Measurements from ENCODE around the gene ATP4A. TPM values are rescaled to one million over a fixed set of nuclear protein-coding genes. Genes with fewer than 3 reads are reported as not detected.

Gene ATP4A
- total and polyA plus RNA-seq, 8 donors, result not detected

GRCh38 chr19:35585848-35586247 is 22.4 kb upstream of the ATP4A start, which contains the start of gene PMIS2:
Gene PMIS2 (plus strand): TSS chr19:35586173. CDS start chr19:35586260, 87 bp downstream.
- H3K4me1 ChIP-seq, result no peaks in the 10 kb centered on the region
- intact Hi-C loops (cut with DNase I), result no loop called here
- no peaks in the 10 kb centered on the region for H3K36me3 ChIP-seq
- no peak for TF ChIP-seq CTCF (IDR thresholded peaks at IDR 0.05)
- H3K27me3 ChIP-seq, result peaks cover 0 to 30% of the 10 kb centered on the region in 2 donors
- DNase-seq (no peak), ATAC-seq (no peak)
- H3K4me3 ChIP-seq, result no peak within 1 kb of the TSS
- no peaks in the 10 kb centered on the region for H3K9me3 ChIP-seq
- H3K27ac ChIP-seq, result no peak within 1 kb of the TSS

DNA sequence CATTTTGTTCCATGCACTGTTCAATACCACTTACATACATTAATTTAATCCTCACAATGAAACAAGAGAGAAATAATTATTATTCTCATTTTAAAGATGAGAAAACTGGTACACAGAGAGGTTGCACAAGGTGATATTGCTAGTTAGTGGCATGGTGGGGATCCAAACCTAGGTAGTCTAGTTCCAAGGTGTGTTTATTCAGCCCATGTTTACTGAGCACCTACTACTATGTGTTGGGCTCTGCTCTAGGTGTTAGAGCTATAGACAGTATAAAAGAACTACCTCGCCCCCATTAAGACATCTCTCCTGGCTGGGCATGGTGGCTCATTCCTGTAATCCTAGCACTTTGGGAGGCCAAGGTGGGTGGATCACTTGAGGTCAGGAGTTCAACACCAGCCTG is 19.3 kb upstream of the ATP4A start:
- no peak for DNase-seq
- Histone ChIP-seq H3K27ac (no peak overlapping the region), H3K4me1 (no peaks in the 10 kb centered on the region), H3K27me3 (peaks cover 0 to 30% of the 10 kb centered on the region in 2 donors), H3K9me3 (peaks cover 0 to 2% of the 10 kb centered on the region in 2 donors), H3K4me3 (no peak overlapping the region), H3K36me3 (no peaks in the 10 kb centered on the region)
- intact Hi-C loops (cut with DNase I), result no loop called here
- TF ChIP-seq CTCF (IDR thresholded peaks at IDR 0.05), result no peak
- no peak for ATAC-seq

GRCh38 chr19:35578707-35579106 is 15.2 kb upstream of the ATP4A start:
- ATAC-seq (no peak), DNase-seq (no peak)
- Histone ChIP-seq H3K4me3 (no peak overlapping the region), H3K9me3 (peaks cover 0 to 34% of the 10 kb centered on the region in 2 donors), H3K4me1 (no peaks in the 10 kb centered on the region), H3K27me3 (peaks cover 0 to 9% of the 10 kb centered on the region in 2 donors), H3K36me3 (no peaks in the 10 kb centered on the region), H3K27ac (no peak overlapping the region)
- intact Hi-C loops (cut with DNase I), result no loop called here
- no peak for TF ChIP-seq CTCF (IDR thresholded peaks at IDR 0.05)

DNA sequence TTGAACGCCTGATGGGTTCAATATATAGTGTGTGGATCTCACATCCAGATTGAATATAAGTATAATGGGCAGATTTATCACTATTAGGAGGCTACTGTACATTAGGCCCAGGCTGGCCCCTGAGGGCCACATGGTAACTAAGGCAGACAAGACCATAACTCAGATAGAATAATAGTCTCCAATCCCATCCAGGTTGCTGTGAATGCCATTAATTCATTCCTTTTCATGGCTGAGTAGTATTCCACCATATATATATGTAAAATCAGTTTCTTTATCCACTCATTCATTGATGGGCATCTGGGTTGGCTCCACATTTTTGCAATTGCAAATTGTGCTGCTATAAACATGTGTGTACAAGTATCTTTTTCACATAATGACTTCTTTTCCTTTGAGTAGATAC is 14.5 kb upstream of the ATP4A start:
- no peak overlapping the region for H3K27ac ChIP-seq
- no peak for TF ChIP-seq CTCF (IDR thresholded peaks at IDR 0.05)
- intact Hi-C loops (cut with DNase I), result no loop called here
- H3K36me3 ChIP-seq, result no peaks in the 10 kb centered on the region
- no peaks in the 10 kb centered on the region for H3K4me1 ChIP-seq
- peaks cover 0 to under 1% of the 10 kb centered on the region in 2 donors for H3K27me3 ChIP-seq
- H3K9me3 ChIP-seq, result peaks cover 0 to 34% of the 10 kb centered on the region in 2 donors
- H3K4me3 ChIP-seq, result no peak overlapping the region
- no peak for ATAC-seq
- no peak for DNase-seq

DNA sequence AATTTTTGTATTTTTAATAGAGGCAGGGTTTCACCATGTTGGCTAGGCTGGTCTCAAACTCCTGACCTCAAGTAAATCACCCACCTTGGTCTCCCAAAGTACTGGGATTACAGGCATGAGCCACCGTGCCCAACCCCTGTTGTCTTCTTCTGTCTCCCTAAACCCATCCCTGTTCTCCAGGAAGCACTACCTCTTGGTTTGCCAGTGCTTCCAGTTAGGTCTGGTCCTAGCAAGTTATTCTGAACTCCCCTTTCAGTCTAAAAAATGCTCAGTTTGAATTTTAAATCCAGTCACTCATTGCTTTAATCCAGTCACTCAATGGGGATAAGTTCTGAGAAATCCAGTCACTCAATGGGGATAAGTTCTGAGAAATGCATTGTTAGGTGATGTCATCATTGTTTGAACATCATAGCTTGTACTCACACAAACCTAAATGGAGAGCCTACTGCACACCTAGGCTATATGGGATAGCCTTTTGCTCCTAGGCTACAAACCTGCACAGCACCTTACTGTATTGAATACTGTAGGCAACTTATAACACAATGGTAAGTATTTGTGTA is 8.0 kb upstream of the ATP4A start:
- Histone ChIP-seq H3K9me3 (peaks cover 0 to 20% of the 10 kb centered on the region in 2 donors), H3K36me3 (no peaks in the 10 kb centered on the region), H3K4me1 (no peaks in the 10 kb centered on the region), H3K27me3 (peaks cover 0 to 27% of the 10 kb centered on the region in 2 donors), H3K4me3 (no peak overlapping the region), H3K27ac (no peak overlapping the region)
- no peak for TF ChIP-seq CTCF (IDR thresholded peaks at IDR 0.05)
- intact Hi-C loops (cut with DNase I), result no loop called here
- no peak for DNase-seq
- no peak for ATAC-seq

All from left lung (tissue), 10 donors.